Peyer's patch (tissue), 4 donors: ENCODE results near the gene ANKFY1. TPM values are rescaled to one million over a fixed set of nuclear protein-coding genes. Genes with fewer than 3 reads are reported as not detected.
A peak's percentile ranks its signal among the peaks of the same experiment; 100 is the strongest.

Experiments used
- DNase-seq, 3 donors: peaks; one replicate each; pipeline ENCODE4 v3.0.0-alpha.2; 2017 to 2019
- H3K27ac ChIP-seq, 4 donors: fragments of 200-600 bp; sonication (generic); one replicate each; pipeline ENCODE4 v1.5.1; 2016 to 2019
- H3K27me3 ChIP-seq, 2 donors: fragments of 200-600 bp; sonication (generic); one replicate each; pipeline ENCODE4 v1.5.1; 2019
- H3K36me3 ChIP-seq, 3 donors: fragments of 200-600 bp; sonication (generic); one replicate each; pipeline ENCODE4 v1.5.1; 2016 to 2019
- H3K4me1 ChIP-seq, 4 donors: fragments of 200-600 bp; sonication (generic); one replicate each; pipeline ENCODE4 v1.5.1; 2016 to 2019
- H3K4me3 ChIP-seq, 4 donors: fragments of 200-600 bp; sonication (generic); 1 replicate in 3 of 4; 2 replicates in 1 of 4; pipeline ENCODE4 v1.5.1; 2016 to 2019; ENCODE audit warnings: mild to moderate bottlenecking in 1 of 4
- H3K9me3 ChIP-seq, 4 donors: fragments of 200-600 bp; sonication (generic); one replicate each; pipeline ENCODE4 v1.5.1; 2016 to 2019; ENCODE audit warnings: mild to moderate bottlenecking in 1 of 4
- CTCF ChIP-seq, 6 experiments: fragments of 450-650 bp in 4 of 6; fragments of 200-600 bp in 2 of 6; sonication (generic) in 1 of 6; IDR thresholded peaks; one replicate each; pipeline ENCODE4 v1.5.1; 2017 to 2019; ENCODE audit warnings: antibody characterized with exemption in 6 of 6, mild to moderate bottlenecking in 3 of 6, moderate library complexity in 1 of 6
- POLR2A ChIP-seq, 2 donors: fragments of 450-650 bp; IDR thresholded peaks; one replicate each; pipeline ENCODE4 v1.5.1; 2017; ENCODE audit warnings: antibody characterized with exemption in 2 of 2, mild to moderate bottlenecking in 2 of 2, moderate library complexity in 2 of 2
- total RNA-seq, 4 donors: library from RNA; depleted of rRNA; stranded (reverse); fragments of >200 nt; gene quantifications; one replicate each; pipeline ENCODE4 v1.1.0, GENCODE V29; 2016

Gene ANKFY1
- total RNA-seq, 4 donors from 2014 or later, result 40.8 to 57.1 (median 48.5) TPM

DNA sequence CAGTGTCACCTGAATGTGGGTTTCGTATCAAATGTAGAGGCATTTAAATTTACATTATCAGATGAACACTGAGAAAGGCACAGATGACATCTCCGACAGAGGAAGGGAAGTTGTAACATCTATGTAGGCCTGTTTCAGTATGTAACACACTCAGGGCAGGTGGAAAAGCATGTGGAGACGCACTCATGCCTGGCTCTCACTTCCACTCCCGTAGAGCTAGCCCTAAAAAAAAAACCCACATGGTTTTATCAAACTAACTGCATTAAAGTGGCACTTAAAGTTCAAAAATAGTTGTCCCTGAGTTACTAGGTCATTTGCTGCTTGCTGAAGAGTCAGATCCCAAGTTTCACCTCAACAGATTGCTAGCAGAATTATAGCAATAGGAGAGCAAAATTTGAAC lies 6.1 kb upstream of the ANKFY1 start:
- Histone ChIP-seq H3K4me3 (no peak overlapping the region), H3K27ac (no peak overlapping the region), H3K4me1 (no peaks in the 10 kb centered on the region), H3K27me3 (no peaks in the 10 kb centered on the region), H3K9me3 (no peaks in the 10 kb centered on the region), H3K36me3 (no peaks in the 10 kb centered on the region)
- no peak for DNase-seq
- no peak for TF ChIP-seq CTCF (IDR thresholded peaks at IDR 0.05)

- no peaks in the 10 kb centered on the region for H3K9me3 ChIP-seq
- no peak overlapping the region for H3K4me3 ChIP-seq
- H3K27me3 ChIP-seq, result no peaks in the 10 kb centered on the region
- H3K36me3 ChIP-seq, result no peaks in the 10 kb centered on the region
- peaks cover 0 to 13% (median 6%) of the 10 kb centered on the region in 4 donors for H3K4me1 ChIP-seq
- DNase-seq, result no peak
- H3K27ac ChIP-seq, result no peak overlapping the region
- TF ChIP-seq CTCF (IDR thresholded peaks at IDR 0.05) (no peak), POLR2A (IDR thresholded peaks at IDR 0.05) (no peak)
Observed at GRCh38 chr17:4267402-4267801, 3.6 kb upstream of the ANKFY1 start.

DNA sequence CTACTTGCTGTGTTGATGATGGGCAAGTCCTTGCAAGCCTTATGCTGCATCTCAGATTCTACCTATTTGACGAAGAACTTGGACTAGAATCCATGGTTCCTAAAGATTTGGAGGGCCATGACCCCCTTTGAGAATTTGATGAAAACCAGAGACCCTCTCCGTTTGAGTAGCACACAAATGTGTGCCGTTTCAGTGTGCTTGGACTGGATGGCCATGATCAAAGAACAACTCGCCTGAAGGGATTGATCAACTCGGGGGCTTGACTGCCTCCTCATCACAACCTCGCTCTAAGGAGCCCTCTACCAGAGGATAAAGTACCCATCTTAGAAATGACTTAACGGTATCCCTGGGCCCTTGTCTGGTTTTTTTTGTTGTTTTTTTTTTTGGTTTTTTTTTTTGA lies 2.8 kb upstream of the ANKFY1 start:
- Histone ChIP-seq H3K27me3 (no peaks in the 10 kb centered on the region), H3K4me3 (no peak overlapping the region), H3K27ac (no peak overlapping the region), H3K9me3 (no peaks in the 10 kb centered on the region), H3K36me3 (no peaks in the 10 kb centered on the region), H3K4me1 (peaks cover 0 to 18% (median 7%) of the 10 kb centered on the region in 4 donors)
- no peak for TF ChIP-seq POLR2A (IDR thresholded peaks at IDR 0.05)
- no peak for TF ChIP-seq CTCF (IDR thresholded peaks at IDR 0.05)
- no peak for DNase-seq

- no peak for TF ChIP-seq CTCF (IDR thresholded peaks at IDR 0.05)
- TF ChIP-seq POLR2A (IDR thresholded peaks at IDR 0.05), result no peak
- H3K27ac ChIP-seq, result peak overlapping the region in 3 of 4 donors; percentile 79 to 89 (median 87)
- peaks cover 0 to 6% (median 0%) of the 10 kb centered on the region in 3 donors for H3K36me3 ChIP-seq
- peaks cover 0 to 5% (median 0%) of the 10 kb centered on the region in 4 donors for H3K9me3 ChIP-seq
- H3K27me3 ChIP-seq, result no peaks in the 10 kb centered on the region
- H3K4me1 ChIP-seq, result peaks cover 0 to 18% (median 7%) of the 10 kb centered on the region in 4 donors
- no peak for DNase-seq
- peak overlapping the region; percentile 83 to 97 (median 90) for H3K4me3 ChIP-seq
Observed at GRCh38 chr17:4262703-4263102, 1.1 kb downstream of the ANKFY1 start.

GRCh38 chr17:4261452-4261851 lies 2.3 kb downstream of the ANKFY1 start:
- Histone ChIP-seq H3K9me3 (peaks cover 0 to 5% (median 0%) of the 10 kb centered on the region in 4 donors), H3K36me3 (peaks cover 0 to 6% (median 0%) of the 10 kb centered on the region in 3 donors), H3K4me3 (no peak overlapping the region), H3K4me1 (peaks cover 0 to 18% (median 7%) of the 10 kb centered on the region in 4 donors), H3K27ac (no peak overlapping the region), H3K27me3 (no peaks in the 10 kb centered on the region)
- DNase-seq, result no peak
- TF ChIP-seq POLR2A (IDR thresholded peaks at IDR 0.05) (no peak), CTCF (IDR thresholded peaks at IDR 0.05) (no peak)

DNA sequence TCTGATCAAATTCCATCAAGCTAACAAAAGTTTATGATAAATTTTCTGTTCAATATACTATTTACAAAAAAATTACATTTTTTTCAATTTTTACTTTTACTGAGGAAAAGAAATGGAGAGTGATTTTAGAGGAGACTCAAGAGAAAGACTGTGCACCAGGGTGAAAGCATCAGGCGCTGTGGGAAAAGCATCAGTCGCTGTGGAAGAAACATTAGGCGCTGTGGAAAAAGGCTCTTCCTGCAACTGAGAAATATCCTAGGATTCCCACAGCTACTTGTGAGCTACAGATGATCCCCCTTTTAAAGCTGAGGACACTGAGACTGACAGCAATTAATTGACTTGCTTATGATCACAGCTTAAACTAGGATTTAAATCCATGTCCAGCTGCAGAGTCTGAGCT lies 4.9 kb downstream of the ANKFY1 start:
- Histone ChIP-seq H3K9me3 (peaks cover 0 to 5% (median 0%) of the 10 kb centered on the region in 4 donors), H3K27ac (no peak overlapping the region), H3K4me1 (peaks cover 0 to 11% (median 5%) of the 10 kb centered on the region in 4 donors), H3K27me3 (no peaks in the 10 kb centered on the region), H3K36me3 (peaks cover 0 to 6% (median 0%) of the 10 kb centered on the region in 3 donors), H3K4me3 (no peak overlapping the region)
- DNase-seq, result no peak
- TF ChIP-seq POLR2A (IDR thresholded peaks at IDR 0.05) (no peak), CTCF (IDR thresholded peaks at IDR 0.05) (no peak)
